GM21528 (cell line): Measurements from ENCODE around the gene TGM3.

Experiments used
- ATAC-seq: cut with Tn5 transposase; IDR thresholded peaks from one replicate; pipeline ENCODE4 v1.9.1; 2021; ENCODE audit warnings: mild to moderate bottlenecking, moderate library complexity; ENCODE audit not compliant: unreplicated experiment, low FRiP score

The TGM3 gene

GRCh38 chr20:2335096-2335870 is 39.5 kb downstream of the TGM3 start:
- no peak for ATAC-seq

- no peak for ATAC-seq
Measured at GRCh38 chr20:2336471-2336870, 40.7 kb downstream of the TGM3 start.

GRCh38 chr20:2337142-2337541 is 41.3 kb downstream of the TGM3 start:
- ATAC-seq: no peak

GRCh38 chr20:2338411-2339066 is 42.7 kb downstream of the TGM3 start:
- no peak for ATAC-seq

DNA sequence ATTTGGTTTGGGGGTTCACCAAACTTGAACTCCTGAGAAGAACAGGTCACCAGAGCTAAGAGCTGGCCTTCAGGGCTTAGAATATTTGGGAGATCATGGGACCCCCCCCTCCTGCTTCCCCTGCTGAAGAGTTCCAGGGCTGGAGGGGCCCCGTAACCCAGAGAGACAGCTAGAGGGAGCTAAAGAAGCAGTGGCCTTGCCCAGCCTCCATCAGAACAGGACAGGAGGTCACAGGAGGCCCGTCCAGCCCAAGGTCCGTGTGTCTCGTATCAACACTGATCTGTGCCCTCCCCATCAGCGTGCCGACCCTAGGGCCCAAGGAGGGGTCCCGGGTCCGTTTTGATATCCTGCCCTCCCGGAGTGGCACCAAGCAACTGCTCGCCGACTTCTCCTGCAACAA is 44.3 kb downstream of the TGM3 start:
- ATAC-seq: no peak

GRCh38 chr20:2340823-2341222 is 45.0 kb downstream of the TGM3 start:
- no peak for ATAC-seq

DNA sequence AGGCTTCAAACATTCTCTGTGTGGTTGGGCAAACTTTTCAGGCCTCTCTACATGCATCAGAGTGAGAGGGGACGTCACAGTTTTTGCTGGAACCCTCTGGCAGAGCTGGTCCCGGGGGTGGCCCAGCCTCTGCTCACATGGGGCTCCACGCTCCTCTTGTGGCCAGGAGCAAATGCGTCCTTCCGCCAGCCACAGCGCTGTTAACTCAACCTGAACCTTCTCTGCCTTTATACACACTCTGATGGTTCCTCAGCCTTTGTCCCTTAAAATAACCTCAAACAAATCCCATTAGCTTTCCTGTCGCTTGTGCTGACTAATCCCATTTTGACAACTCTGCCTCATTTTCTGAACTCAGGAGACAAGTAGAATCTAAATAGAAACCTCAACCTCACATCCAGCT is 45.5 kb downstream of the TGM3 start:
- no peak for ATAC-seq

DNA sequence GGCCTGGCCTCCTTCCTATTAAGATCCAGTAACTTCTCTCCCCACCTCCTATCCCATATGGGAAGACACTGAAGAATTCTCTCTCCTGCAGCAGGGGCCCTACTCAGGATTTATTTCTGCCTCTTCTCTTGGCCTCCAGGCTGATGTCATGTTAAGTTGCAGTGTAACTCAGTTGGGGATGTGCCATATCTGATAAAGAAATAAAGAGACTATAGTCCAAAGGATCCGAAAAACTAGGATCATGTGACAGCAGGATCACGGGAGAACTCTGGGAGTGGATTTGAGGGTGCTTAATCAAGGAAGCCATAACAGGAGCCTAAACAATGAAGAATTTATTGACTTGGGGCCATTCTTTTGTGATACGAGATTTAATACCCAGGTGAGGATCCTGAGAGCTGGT is 46.4 kb downstream of the TGM3 start:
- ATAC-seq: no peak

DNA sequence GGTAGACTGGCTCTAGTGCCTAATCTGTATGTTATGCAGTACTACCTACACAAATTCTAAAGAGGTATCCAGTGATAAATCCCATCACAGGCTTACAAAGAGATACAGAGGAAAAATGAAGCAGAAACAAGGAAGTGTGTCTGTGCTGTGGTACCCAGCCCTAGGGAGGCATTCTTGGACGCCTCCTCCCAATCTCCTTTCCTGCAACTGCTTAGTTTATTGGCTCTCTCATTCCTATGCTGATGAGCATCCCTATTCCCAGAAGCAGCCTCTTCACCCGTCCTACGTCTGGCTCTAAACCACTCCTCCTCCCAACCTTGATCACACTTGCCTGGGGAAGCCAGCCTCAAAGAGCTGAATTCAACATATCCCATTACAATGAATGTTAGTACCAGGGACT is 50.4 kb downstream of the TGM3 start:
- no peak for ATAC-seq

DNA sequence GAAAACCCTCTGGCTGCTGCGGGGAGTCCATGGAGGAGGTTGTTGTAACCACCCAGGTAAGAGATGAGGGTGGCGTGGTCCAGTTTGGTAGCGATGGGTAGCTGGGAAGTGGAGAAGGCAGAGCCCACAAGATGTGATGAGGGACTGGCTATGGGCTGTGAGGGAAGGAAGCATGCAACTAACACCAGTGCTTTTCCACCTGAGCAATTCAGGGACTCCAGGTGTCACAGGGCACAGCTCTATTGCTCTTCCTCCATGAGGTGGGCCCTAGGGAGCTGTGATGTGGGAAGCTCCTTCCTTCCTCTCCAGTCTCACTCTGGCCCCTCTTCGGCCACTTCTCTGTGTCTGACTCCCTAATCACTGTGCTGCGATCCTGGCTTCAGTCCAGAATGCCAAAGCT is 52.5 kb downstream of the TGM3 start:
- no peak for ATAC-seq

DNA sequence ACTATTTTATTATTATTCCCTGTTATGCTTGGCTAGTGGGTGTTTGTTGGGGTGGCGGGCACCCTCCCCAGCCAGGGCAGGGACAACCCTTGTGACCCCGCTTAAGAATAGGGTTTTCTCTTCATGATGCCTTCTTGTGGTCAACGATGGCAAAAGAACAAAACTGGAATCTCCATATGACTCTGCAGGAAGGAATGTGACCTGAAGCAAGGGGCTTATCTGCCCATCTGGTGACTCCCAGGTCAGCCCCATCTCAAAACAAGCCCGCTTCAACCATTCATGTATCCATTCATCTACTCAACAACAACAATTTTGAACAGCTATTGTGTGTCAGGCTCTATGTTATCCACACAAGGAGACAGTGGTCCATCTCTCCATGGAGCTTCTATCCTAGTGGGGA is 54.0 kb downstream of the TGM3 start:
- ATAC-seq: no peak

DNA sequence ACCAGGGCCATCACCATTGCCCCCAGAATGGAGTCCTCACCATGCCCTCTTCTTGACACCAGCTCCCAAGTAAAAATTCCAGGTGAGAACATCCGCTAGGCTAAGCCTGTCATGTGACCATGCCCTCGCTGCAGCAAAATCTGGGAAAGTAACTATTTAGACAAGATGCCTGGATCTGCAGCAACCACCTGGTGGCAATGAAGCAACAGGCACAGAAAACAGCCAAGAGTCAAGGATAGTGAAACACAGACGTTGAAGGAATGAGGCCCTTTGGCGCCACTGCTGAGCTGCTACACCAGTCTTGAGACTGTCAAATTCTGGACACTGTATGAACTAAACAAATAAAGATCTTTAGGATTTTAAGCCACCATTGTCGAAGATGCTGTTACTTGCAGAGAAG is 54.8 kb downstream of the TGM3 start:
- no peak for ATAC-seq

GRCh38 chr20:2353231-2353630 is 57.4 kb downstream of the TGM3 start:
- ATAC-seq: no peak

GRCh38 chr20:2357114-2357513 is 61.3 kb downstream of the TGM3 start:
- no peak for ATAC-seq

DNA sequence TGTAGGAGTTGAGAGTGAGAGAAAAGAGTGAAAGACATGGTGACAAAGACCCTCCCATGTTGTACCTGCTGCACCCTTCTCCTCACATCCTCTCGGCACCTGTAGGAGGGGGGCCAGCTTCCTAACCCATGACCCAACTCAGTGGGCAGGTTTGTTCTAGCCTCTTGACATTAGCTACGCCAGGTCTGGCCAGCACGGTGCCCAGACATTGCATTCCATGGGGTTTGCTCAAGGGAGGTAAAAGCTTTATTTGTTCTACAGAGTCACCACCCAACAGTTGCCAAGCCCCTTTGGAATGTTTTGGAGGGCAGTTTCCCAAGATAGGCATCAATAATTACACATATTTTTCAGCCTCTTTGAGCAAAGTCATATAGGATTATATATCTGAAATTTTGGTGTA is 62.2 kb downstream of the TGM3 start:
- ATAC-seq: no peak

DNA sequence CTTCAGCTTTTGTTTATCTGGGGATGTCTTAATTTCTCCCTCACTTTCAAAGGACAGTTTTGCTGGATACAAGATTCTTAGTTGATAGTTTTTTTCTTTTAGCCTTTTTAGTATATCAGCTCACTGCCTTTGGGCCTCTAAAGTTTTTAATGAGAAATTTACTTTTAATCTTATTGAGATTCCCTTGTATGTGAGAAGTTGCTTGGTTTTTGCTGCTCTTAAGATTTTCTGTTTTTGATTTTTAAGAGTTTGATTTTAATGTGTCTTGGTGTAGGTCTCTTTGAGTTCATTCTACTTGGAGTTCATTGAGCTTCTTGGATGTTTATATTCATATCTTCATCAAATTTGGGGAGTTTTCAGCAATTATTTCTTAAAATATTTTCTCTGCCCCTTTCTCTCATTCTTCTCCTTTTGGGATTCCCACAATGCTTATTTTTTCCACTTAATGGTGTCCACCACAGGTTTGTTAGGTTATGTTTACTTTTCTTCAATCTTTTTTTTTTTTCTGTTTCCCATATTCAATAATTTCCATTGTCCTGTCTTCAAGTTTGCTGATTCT is 65.3 kb downstream of the TGM3 start:
- no peak for ATAC-seq

GRCh38 chr20:2363187-2363586 is 67.4 kb downstream of the TGM3 start:
- no peak for ATAC-seq

DNA sequence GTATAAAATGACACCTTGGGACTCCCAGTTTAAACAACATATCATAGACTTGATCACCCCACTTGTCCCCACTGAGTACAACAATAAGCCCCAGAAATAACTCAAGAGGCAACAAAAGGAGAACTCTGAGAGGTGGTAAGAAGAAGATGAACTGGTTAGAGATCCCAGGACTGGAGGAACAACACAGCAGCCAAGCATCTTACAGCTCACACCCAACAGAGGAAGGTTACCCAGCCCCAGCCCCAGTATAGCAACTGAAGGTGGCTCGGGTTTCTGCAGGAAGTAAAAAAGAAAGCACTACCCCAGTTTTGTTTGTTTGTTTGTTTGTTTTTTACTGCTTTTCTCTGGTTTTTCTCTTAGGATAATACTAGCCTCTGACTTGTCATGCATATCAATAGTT is 67.8 kb downstream of the TGM3 start:
- ATAC-seq: no peak

- ATAC-seq: no peak
Measured at GRCh38 chr20:2364044-2364443, 68.2 kb downstream of the TGM3 start.

DNA sequence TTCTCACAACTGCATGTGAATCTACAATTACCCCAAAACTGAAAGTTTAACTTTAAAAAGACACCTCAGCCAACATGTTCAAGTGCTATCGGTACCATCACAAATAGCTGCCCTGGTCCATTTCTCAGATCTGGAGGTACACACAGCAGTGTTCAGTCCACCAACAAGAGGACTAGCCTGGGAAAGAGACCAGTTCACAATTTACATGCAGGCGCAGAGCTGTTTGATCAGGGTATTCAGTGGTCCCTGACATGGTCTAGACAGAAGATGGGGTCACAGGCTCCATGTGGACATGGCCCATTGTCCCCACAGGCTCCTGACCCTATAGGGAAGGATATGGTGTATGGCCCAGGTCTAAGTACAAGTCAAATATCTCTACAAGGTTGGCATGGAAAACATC is 69.3 kb downstream of the TGM3 start:
- no peak for ATAC-seq

GRCh38 chr20:2365666-2366065 is 69.9 kb downstream of the TGM3 start:
- ATAC-seq: no peak

- ATAC-seq: no peak
Measured at GRCh38 chr20:2368621-2369020, 72.8 kb downstream of the TGM3 start.
